Astrocyte (in vitro differentiated cells and primary cell): ENCODE measurements around the gene GLRA3. TPM values are rescaled to one million over a fixed set of nuclear protein-coding genes. Genes with fewer than 3 reads are reported as not detected.

Experiments
- DNase-seq: peaks from one replicate; pipeline ENCODE4 v3.0.0-alpha.2; 2010; ENCODE audit warnings: low read depth
- FAIRE-seq: peaks from 2 replicates; lab custom pipeline; 2011; peaks lifted over from hg19 to GRCh38; lab: Jason Lieb, UNC
- H2AFZ ChIP-seq: 2 replicates; pipeline ENCODE4 v1.6.0; 2012; ENCODE audit warnings: low read depth, low read length, inconsistent platforms
- H3K27ac ChIP-seq: 2 replicates; pipeline ENCODE4 v1.5.1; 2011; ENCODE audit warnings: low read depth, low read length, inconsistent platforms
- H3K27me3 ChIP-seq: 2 replicates; pipeline ENCODE4 v1.6.0; 2011; ENCODE audit warnings: low read length, inconsistent platforms; ENCODE audit not compliant: insufficient read depth
- H3K36me3 ChIP-seq: 2 replicates; pipeline ENCODE4 v1.5.1; 2011; ENCODE audit warnings: low read length, inconsistent platforms; ENCODE audit not compliant: insufficient read depth
- H3K4me1 ChIP-seq: 2 replicates; pipeline ENCODE4 v1.5.1; 2011; ENCODE audit warnings: low read length, inconsistent platforms; ENCODE audit not compliant: insufficient read depth
- H3K4me2 ChIP-seq: 2 replicates; pipeline ENCODE4 v1.6.0; 2012; ENCODE audit warnings: low read length, inconsistent platforms
- H3K4me3 ChIP-seq: 2 replicates; pipeline ENCODE4 v1.5.1; 2011; ENCODE audit warnings: low read depth, mild to moderate bottlenecking, low read length, inconsistent platforms; ENCODE audit not compliant: insufficient read depth
- H3K79me2 ChIP-seq: 2 replicates; pipeline ENCODE4 v1.6.0; 2012; ENCODE audit warnings: mild to moderate bottlenecking, low read length, inconsistent platforms; ENCODE audit not compliant: insufficient read depth
- H3K9ac ChIP-seq: 2 replicates; pipeline ENCODE4 v1.6.0; 2012; ENCODE audit warnings: mild to moderate bottlenecking, low read length, inconsistent platforms
- H3K9me3 ChIP-seq: 2 replicates; pipeline ENCODE4 v1.5.1; 2012; ENCODE audit warnings: low read depth, mild to moderate bottlenecking, low read length, inconsistent platforms; ENCODE audit not compliant: insufficient read depth
- H4K20me1 ChIP-seq: 2 replicates; pipeline ENCODE4 v1.6.0; 2012; ENCODE audit warnings: low read length, inconsistent platforms; ENCODE audit not compliant: insufficient read depth
- H3K27ac Mint-ChIP-seq: one replicate; pipeline ENCODE4 v1.8.0; 2021; ENCODE audit warnings: mild to moderate bottlenecking, mixed read lengths; ENCODE audit not compliant: unreplicated experiment
- H3K27me3 Mint-ChIP-seq: one replicate; pipeline ENCODE4 v1.8.0; 2021; ENCODE audit warnings: low read depth, mixed read lengths; ENCODE audit not compliant: unreplicated experiment
- H3K36me3 Mint-ChIP-seq: one replicate; pipeline ENCODE4 v1.8.0; 2021; ENCODE audit warnings: low read depth, mixed read lengths; ENCODE audit not compliant: unreplicated experiment
- H3K4me1 Mint-ChIP-seq: one replicate; pipeline ENCODE4 v1.8.0; 2021; ENCODE audit warnings: low read depth, mixed read lengths; ENCODE audit not compliant: unreplicated experiment
- H3K4me3 Mint-ChIP-seq: one replicate; pipeline ENCODE4 v1.8.0; 2021; ENCODE audit warnings: mild to moderate bottlenecking, moderate library complexity, mixed read lengths; ENCODE audit not compliant: unreplicated experiment
- H3K9me3 Mint-ChIP-seq: one replicate; pipeline ENCODE4 v1.8.0; 2021; ENCODE audit warnings: mild to moderate bottlenecking, mixed read lengths; ENCODE audit not compliant: unreplicated experiment
- CTCF ChIP-seq: IDR thresholded peaks from 2 replicates; pipeline ENCODE4 v1.5.1; 2011; ENCODE audit warnings: low read depth, mild to moderate bottlenecking, inconsistent platforms, low read length, moderate library complexity; ENCODE audit not compliant: insufficient read depth
- EZH2 ChIP-seq: IDR thresholded peaks from 2 replicates; pipeline ENCODE4 v1.6.1; 2012; ENCODE audit warnings: mild to moderate bottlenecking, low read length, inconsistent platforms; ENCODE audit not compliant: insufficient read depth
- total RNA-seq: library from RNA; stranded (reverse); gene quantifications from 2 replicates; pipeline ENCODE4 v1.2.1, GENCODE V29; 2021

GLRA3 gene
- total RNA-seq, 1 donor from 2014 or later, result not detected

DNA sequence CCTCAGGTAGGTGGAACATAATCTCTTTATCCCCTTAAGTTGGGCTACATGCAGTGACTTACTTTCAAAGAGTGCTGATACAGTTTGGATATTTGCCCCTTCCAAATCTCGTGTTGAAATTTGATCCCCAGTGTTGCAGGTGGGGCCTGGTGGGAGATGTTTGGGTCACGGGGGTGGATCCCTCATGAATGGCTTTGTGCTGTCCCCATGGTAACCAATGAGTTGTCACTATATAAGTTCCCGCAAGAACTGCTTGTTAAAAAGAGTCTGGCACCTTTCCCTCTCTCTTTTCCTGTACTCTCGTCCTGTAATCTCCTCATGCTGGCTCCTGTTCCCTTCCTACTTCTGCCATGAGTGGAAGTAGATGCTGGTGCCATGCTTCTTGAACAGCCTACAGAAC, 71.3 kb downstream of the GLRA3 start:
- TF ChIP-seq CTCF (no peak), EZH2 (no peak)
- no peaks in the 10 kb centered on the region for H3K27me3 ChIP-seq
- H3K79me2 ChIP-seq, result no peaks in the 10 kb centered on the region
- no peak overlapping the region for H3K9ac ChIP-seq
- Mint-ChIP-seq H3K9me3 (peaks cover 2% of the 10 kb centered on the region), H3K4me3 (no peak overlapping the region), H3K27ac (no peak overlapping the region), H3K27me3 (no peaks in the 10 kb centered on the region), H3K4me1 (no peaks in the 10 kb centered on the region), H3K36me3 (no peaks in the 10 kb centered on the region)
- DNase-seq, result no peak
- H3K36me3 ChIP-seq, result no peaks in the 10 kb centered on the region
- no peak for FAIRE-seq
- H3K9me3 ChIP-seq, result no peaks in the 10 kb centered on the region
- H3K4me3 ChIP-seq, result no peak overlapping the region
- no peaks in the 10 kb centered on the region for H3K4me1 ChIP-seq
- no peak overlapping the region for H3K4me2 ChIP-seq
- H2AFZ ChIP-seq, result no peak overlapping the region
- no peak overlapping the region for H3K27ac ChIP-seq
- H4K20me1 ChIP-seq, result no peaks in the 10 kb centered on the region

GRCh38 chr4:174753021-174753420, 76.0 kb downstream of the GLRA3 start:
- no peaks in the 10 kb centered on the region for H3K27me3 Mint-ChIP-seq
- no peak for TF ChIP-seq EZH2
- no peak for TF ChIP-seq CTCF
- no peaks in the 10 kb centered on the region for H3K36me3 Mint-ChIP-seq
- no peak overlapping the region for H3K9ac ChIP-seq
- H2AFZ ChIP-seq, result no peak overlapping the region
- no peak overlapping the region for H3K4me2 ChIP-seq
- H4K20me1 ChIP-seq, result no peaks in the 10 kb centered on the region
- H3K4me3 Mint-ChIP-seq, result no peak overlapping the region
- H3K27ac ChIP-seq, result no peak overlapping the region
- H3K9me3 Mint-ChIP-seq, result peaks cover 2% of the 10 kb centered on the region
- H3K36me3 ChIP-seq, result no peaks in the 10 kb centered on the region
- H3K4me1 ChIP-seq, result no peaks in the 10 kb centered on the region
- H3K27ac Mint-ChIP-seq, result no peak overlapping the region
- FAIRE-seq (no peak), DNase-seq (no peak)
- no peaks in the 10 kb centered on the region for H3K27me3 ChIP-seq
- H3K79me2 ChIP-seq, result no peaks in the 10 kb centered on the region
- H3K4me1 Mint-ChIP-seq, result no peaks in the 10 kb centered on the region
- H3K4me3 ChIP-seq, result no peak overlapping the region
- H3K9me3 ChIP-seq, result no peaks in the 10 kb centered on the region

DNA sequence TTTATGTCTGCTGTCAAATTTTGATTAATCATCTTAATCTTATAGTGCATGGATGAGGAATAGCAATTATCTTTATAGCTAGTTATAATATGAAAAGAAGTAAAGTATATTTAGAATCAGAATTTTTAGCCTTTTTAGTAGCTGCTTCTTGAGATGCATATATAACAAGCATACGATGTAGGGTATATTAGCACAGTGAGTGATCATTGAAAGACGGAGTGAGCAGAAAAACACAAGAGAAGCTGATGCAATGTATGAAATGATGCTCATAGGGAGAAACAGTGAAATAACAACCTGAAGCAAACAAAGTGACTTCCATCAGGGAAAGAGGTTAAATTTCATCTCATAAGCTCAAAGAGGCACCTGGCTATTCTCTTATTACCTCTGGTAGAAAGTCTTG, 77.0 kb downstream of the GLRA3 start:
- H3K27me3 Mint-ChIP-seq, result no peaks in the 10 kb centered on the region
- H3K36me3 Mint-ChIP-seq, result no peaks in the 10 kb centered on the region
- TF ChIP-seq EZH2, result no peak
- H3K4me3 Mint-ChIP-seq, result no peak overlapping the region
- no peaks in the 10 kb centered on the region for H3K4me1 Mint-ChIP-seq
- Histone ChIP-seq H3K4me3 (no peak overlapping the region), H2AFZ (no peak overlapping the region), H3K36me3 (no peaks in the 10 kb centered on the region), H3K27ac (no peak overlapping the region), H3K9ac (no peak overlapping the region), H4K20me1 (no peaks in the 10 kb centered on the region), H3K4me1 (no peaks in the 10 kb centered on the region), H3K9me3 (no peaks in the 10 kb centered on the region), H3K79me2 (no peaks in the 10 kb centered on the region), H3K27me3 (no peaks in the 10 kb centered on the region), H3K4me2 (no peak overlapping the region)
- DNase-seq (no peak), FAIRE-seq (no peak)
- H3K9me3 Mint-ChIP-seq, result peaks cover 2% of the 10 kb centered on the region
- no peak overlapping the region for H3K27ac Mint-ChIP-seq
